Panc1 (cell line): ENCODE results near the gene PRSS27. TPM values are rescaled to one million over a fixed set of nuclear protein-coding genes. Genes with fewer than 3 reads are reported as not detected.

Experiments used
- ATAC-seq: fragments of 200-7000 bp; cut with Tn5 transposase; 2 replicates; pipeline ENCODE4 v1.9.1; 2020; ENCODE audit warnings: mild to moderate bottlenecking, moderate library complexity
- BruUV-seq: library from RNA; stranded (reverse); fragments of 400-500 nt; replicated peaks from 2 replicates; lab custom pipeline; 2021; lab: Mats Ljungman, UMichigan
- CTCF ChIA-PET: fragments of 300-600 bp; sonication (Branson Sonifier 250); formaldehyde crosslinking; loops from one replicate; lab custom pipeline; 2022; ENCODE audit warnings: antibody characterized with exemption; lab: Charles Lee
- POLR2A ChIA-PET: fragments of 300-600 bp; sonication (Branson Sonifier 250); formaldehyde crosslinking; loops from one replicate; lab custom pipeline; 2022; ENCODE audit warnings: antibody characterized with exemption; lab: Charles Lee
- DNase-seq: peaks from one replicate; pipeline ENCODE4 v3.0.0-alpha.2; 2010; ENCODE audit warnings: low read depth, low spot score
- H3K27ac ChIP-seq: 2 replicates; pipeline ENCODE4 v1.5.1; 2011; ENCODE audit warnings: mild to moderate bottlenecking, low read length, inconsistent platforms
- H3K27me3 ChIP-seq: fragments of 200-500 bp; sonication (Bioruptor generic); 2 replicates; pipeline ENCODE4 v1.6.0; 2014; ENCODE audit warnings: low read length, inconsistent platforms; ENCODE audit not compliant: control insufficient read depth, insufficient read depth
- H3K36me3 ChIP-seq: fragments of 200-500 bp; sonication (Bioruptor generic); 2 replicates; pipeline ENCODE4 v1.5.1; 2014; ENCODE audit warnings: inconsistent platforms, mild to moderate bottlenecking, low read length, moderate library complexity; ENCODE audit not compliant: control insufficient read depth, insufficient read depth
- H3K4me1 ChIP-seq: 2 replicates; pipeline ENCODE4 v1.5.1; 2011; ENCODE audit warnings: inconsistent platforms, mild to moderate bottlenecking, low read length, moderate library complexity; ENCODE audit not compliant: control insufficient read depth, insufficient read depth
- H3K4me3 ChIP-seq, 2 experiments: 2 replicates each; pipeline ENCODE4 v1.5.1; 2011 to 2012; ENCODE audit warnings: low read depth in 2 of 2, low read length in 2 of 2, mild to moderate bottlenecking in 2 of 2, inconsistent platforms in 1 of 2, moderate library complexity in 1 of 2
- H3K9me3 ChIP-seq: fragments of 200-500 bp; sonication (Bioruptor generic); 2 replicates; pipeline ENCODE4 v1.5.1; 2014; ENCODE audit warnings: low read depth, mild to moderate bottlenecking, inconsistent platforms, low read length, moderate library complexity; ENCODE audit not compliant: control insufficient read depth, insufficient read depth
- CTCF ChIP-seq: fragments of 450-650 bp; IDR thresholded peaks from 2 replicates; pipeline ENCODE4 v1.5.1; 2017; ENCODE audit warnings: mild to moderate bottlenecking
- POLR2AphosphoS5 ChIP-seq: IDR thresholded peaks from 2 replicates; pipeline ENCODE4 v1.6.1; 2012; ENCODE audit warnings: mild to moderate bottlenecking, low read depth, low read length, moderate library complexity
- REST ChIP-seq, 2 experiments: IDR thresholded peaks; 2 replicates each; pipeline ENCODE4 v1.6.1; 2011 to 2012; ENCODE audit warnings: low read depth in 2 of 2, control low read depth in 1 of 2, low read length in 1 of 2, mild to moderate bottlenecking in 1 of 2, moderate library complexity in 1 of 2; ENCODE audit not compliant: insufficient read depth in 1 of 2
- SIN3A ChIP-seq: IDR thresholded peaks from 2 replicates; pipeline ENCODE4 v1.6.1; 2012; ENCODE audit warnings: low read depth, mild to moderate bottlenecking, low read length, moderate library complexity, borderline replicate concordance; ENCODE audit not compliant: insufficient read depth
- TCF7L2 ChIP-seq: IDR thresholded peaks from 2 replicates; pipeline ENCODE4 v1.6.1; 2011; ENCODE audit warnings: mild to moderate bottlenecking, low read depth, low read length, inconsistent platforms
- in situ Hi-C: cut with HindIII; loops from 2 replicates; pipeline ENCODE4 v1.10.0; 2016; ENCODE audit warnings: low sequenced_read_pairs, low pct_unique_long_range_greater_than_20kb
- intact Hi-C: fragments of 100-400 bp; cut with micrococcal nuclease; formaldehyde crosslinking; loops from one replicate; pipeline ENCODE4 v1.10.0; 2022; ENCODE audit not compliant: unreplicated experiment
- total RNA-seq: library from RNA; stranded (reverse); gene quantifications from one replicate; pipeline ENCODE4 v1.2.1, GENCODE V29; 2021; ENCODE audit not compliant: unreplicated experiment

Gene PRSS27
- total RNA-seq, 1 experiment from 2014 or later: 3.3 TPM

GRCh38 chr16:2767891-2768290, 47.9 kb upstream of the PRSS27 start:
- Histone ChIP-seq H3K4me3 (no peak overlapping the region), H3K4me1 (peaks cover 64% of the 10 kb centered on the region), H3K27ac (peak overlapping the region; percentile 98), H3K9me3 (no peaks in the 10 kb centered on the region; the same call in 1 of the 2 replicates), H3K27me3 (no peaks in the 10 kb centered on the region), H3K36me3 (peaks cover 22% of the 10 kb centered on the region)
- intact Hi-C loops: no loop called here
- no TSS peak for BruUV-seq
- ChIA-PET CTCF (no interaction called here), POLR2A (interaction anchor here (0.9 kb wide), 1 partner anchor 11 kb away, joined by 9 read pairs; no protein-coding TSS in a partner anchor)
- in situ Hi-C loops: no loop called here
- TF ChIP-seq SIN3A: no peak
- no peak for TF ChIP-seq TCF7L2
- no peak for TF ChIP-seq CTCF
- no peak for TF ChIP-seq REST (IDR thresholded peaks at IDR 0.05; ENCODE audit: insufficient read depth in 1 of 2, low read depth in 2 of 2, low read length in 1 of 2)
- no peak for TF ChIP-seq POLR2AphosphoS5
- peak; percentile 9 for ATAC-seq
- no peak for DNase-seq

- no peak overlapping the region for H3K4me3 ChIP-seq
- in situ Hi-C loops: no loop called here
- peak overlapping the region; percentile 98 for H3K27ac ChIP-seq
- BruUV-seq: no TSS peak
- DNase-seq (no peak), ATAC-seq (no peak)
- CTCF ChIA-PET: no interaction called here
- peaks cover 59% of the 10 kb centered on the region for H3K4me1 ChIP-seq
- peaks cover 28% of the 10 kb centered on the region for H3K36me3 ChIP-seq
- H3K27me3 ChIP-seq: no peaks in the 10 kb centered on the region
- intact Hi-C loops: no loop called here
- no peak for TF ChIP-seq SIN3A
- no peak for TF ChIP-seq REST (IDR thresholded peaks at IDR 0.05; ENCODE audit: insufficient read depth in 1 of 2, low read depth in 2 of 2, low read length in 1 of 2)
- TF ChIP-seq POLR2AphosphoS5: no peak
- no peak for TF ChIP-seq CTCF
- TF ChIP-seq TCF7L2: no peak
- H3K9me3 ChIP-seq: no peaks in the 10 kb centered on the region; the same call in 1 of the 2 replicates
- POLR2A ChIA-PET: no interaction called here
Observed at GRCh38 chr16:2767140-2767731, 47.2 kb upstream of the PRSS27 start.
